Muscle layer of colon (tissue), 2 donors: ENCODE results near the gene RAMP2.

Experiments
- H3K27ac ChIP-seq: one replicate; pipeline ENCODE4 v1.7.0; 2013; ENCODE audit warnings: low read depth, mild to moderate bottlenecking, low read length, moderate library complexity
- H3K27me3 ChIP-seq, 2 donors: one replicate each; pipeline ENCODE4 v1.7.0; 2013; ENCODE audit warnings: low read length in 2 of 2, mild to moderate bottlenecking in 2 of 2; ENCODE audit not compliant: insufficient read depth in 2 of 2, control insufficient read depth in 1 of 2
- H3K36me3 ChIP-seq: one replicate; pipeline ENCODE4 v1.7.0; 2013; ENCODE audit warnings: mild to moderate bottlenecking, low read length; ENCODE audit not compliant: insufficient read depth
- H3K4me1 ChIP-seq: one replicate; pipeline ENCODE4 v1.7.0; 2013; ENCODE audit warnings: mild to moderate bottlenecking, low read length; ENCODE audit not compliant: insufficient read depth
- H3K4me3 ChIP-seq, 2 donors: one replicate each; pipeline ENCODE4 v1.7.0; 2013; ENCODE audit warnings: low read length in 2 of 2, low read depth in 1 of 2, mild to moderate bottlenecking in 1 of 2, moderate library complexity in 1 of 2
- H3K9ac ChIP-seq: one replicate; pipeline ENCODE4 v1.7.0; 2013; ENCODE audit warnings: low read length
- H3K9me3 ChIP-seq: one replicate; pipeline ENCODE4 v1.7.0; 2013; ENCODE audit warnings: mild to moderate bottlenecking, low read length
- donor health status: abdominal sarcoma.
- donor health status: Adenocarcinoma of cecum.

The RAMP2 gene

GRCh38 chr17:42783062-42783790 lies 22.2 kb downstream of the RAMP2 start:
- Histone ChIP-seq H3K4me3 (no peak overlapping the region), H3K9me3 (no peaks in the 10 kb centered on the region), H3K36me3 (peaks cover 15% of the 10 kb centered on the region), H3K27ac (no peak overlapping the region), H3K9ac (no peak overlapping the region), H3K27me3 (peaks cover 66 to 81% of the 10 kb centered on the region in 2 donors), H3K4me1 (peaks cover 10% of the 10 kb centered on the region)

DNA sequence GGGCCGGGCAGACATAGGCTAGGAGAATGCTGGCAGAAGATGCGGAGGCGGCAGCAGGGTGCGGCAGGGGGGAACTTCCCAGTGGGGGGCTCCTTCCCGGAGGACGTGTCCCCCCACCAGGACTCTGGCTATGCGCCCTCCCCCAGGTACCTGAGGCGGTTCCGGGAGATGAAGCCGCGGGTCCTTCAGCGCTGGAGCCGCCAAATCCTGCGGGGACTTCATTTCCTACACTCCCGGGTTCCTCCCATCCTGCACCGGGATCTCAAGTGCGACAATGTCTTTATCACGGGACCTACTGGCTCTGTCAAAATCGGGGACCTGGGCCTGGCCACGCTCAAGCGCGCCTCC lies 22.7 kb downstream of the RAMP2 start:
- Histone ChIP-seq H3K9ac (no peak overlapping the region), H3K4me3 (no peak overlapping the region), H3K9me3 (no peaks in the 10 kb centered on the region), H3K27ac (no peak overlapping the region), H3K27me3 (peaks cover 66 to 81% of the 10 kb centered on the region in 2 donors), H3K4me1 (peaks cover 10% of the 10 kb centered on the region), H3K36me3 (peaks cover 9% of the 10 kb centered on the region)

GRCh38 chr17:42784409-42784808 lies 23.4 kb downstream of the RAMP2 start:
- Histone ChIP-seq H3K27ac (no peak overlapping the region), H3K9ac (no peak overlapping the region), H3K36me3 (peaks cover 4% of the 10 kb centered on the region), H3K4me1 (peaks cover 10% of the 10 kb centered on the region), H3K4me3 (no peak overlapping the region), H3K9me3 (no peaks in the 10 kb centered on the region), H3K27me3 (peaks cover 66 to 81% of the 10 kb centered on the region in 2 donors)

DNA sequence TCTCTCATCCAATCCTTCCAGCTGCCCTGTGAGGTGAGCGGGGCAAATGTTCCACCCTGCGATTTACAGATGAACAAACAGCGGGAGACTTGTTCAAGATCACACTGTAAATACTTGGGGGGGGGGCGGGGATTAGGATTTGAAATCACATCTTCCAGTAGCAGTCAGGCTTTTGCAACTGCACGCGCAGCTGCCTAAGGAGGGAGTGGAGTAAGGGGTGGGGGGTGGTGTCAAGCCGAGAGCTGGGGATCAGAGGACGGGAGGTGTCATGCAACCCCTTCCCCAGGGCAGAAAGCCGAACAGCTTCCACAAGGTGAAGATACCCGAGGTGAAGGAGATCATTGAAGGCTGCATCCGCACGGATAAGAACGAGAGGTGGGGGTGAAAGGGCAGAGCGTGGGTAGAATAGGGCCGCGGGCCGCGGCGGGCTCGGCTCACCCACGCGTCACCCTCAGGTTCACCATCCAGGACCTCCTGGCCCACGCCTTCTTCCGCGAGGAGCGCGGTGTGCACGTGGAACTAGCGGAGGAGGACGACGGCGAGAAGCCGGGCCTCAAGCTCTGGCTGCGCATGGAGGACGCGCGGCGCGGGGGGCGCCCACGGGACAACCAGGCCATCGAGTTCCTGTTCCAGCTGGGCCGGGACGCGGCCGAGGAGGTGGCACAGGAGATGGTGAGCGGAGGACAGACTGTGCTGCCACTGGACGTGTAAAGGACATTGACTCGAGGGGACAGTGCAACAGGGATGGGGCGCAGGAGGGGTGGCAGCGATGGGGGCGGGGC lies 24.0 kb downstream of the RAMP2 start:
- peaks cover 66 to 78% of the 10 kb centered on the region in 2 donors for H3K27me3 ChIP-seq

DNA sequence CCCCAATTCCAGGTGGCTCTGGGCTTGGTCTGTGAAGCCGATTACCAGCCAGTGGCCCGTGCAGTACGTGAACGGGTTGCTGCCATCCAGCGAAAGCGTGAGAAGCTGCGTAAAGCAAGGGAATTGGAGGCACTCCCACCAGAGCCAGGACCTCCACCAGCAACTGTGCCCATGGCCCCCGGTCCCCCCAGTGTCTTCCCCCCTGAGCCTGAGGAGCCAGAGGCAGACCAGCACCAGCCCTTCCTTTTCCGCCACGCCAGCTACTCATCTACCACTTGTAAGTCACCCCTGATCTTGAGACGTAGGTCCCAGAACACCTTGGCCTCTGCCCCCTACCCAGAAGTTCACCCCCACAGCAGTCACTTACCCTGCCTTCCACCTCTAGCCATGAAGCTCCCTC lies 26.2 kb downstream of the RAMP2 start:
- no peak overlapping the region for H3K4me3 ChIP-seq
- H3K27ac ChIP-seq = no peak overlapping the region
- no peaks in the 10 kb centered on the region for H3K4me1 ChIP-seq
- H3K9ac ChIP-seq = no peak overlapping the region
- no peaks in the 10 kb centered on the region for H3K36me3 ChIP-seq
- H3K27me3 ChIP-seq = peaks cover 54 to 59% of the 10 kb centered on the region in 2 donors
- H3K9me3 ChIP-seq = no peaks in the 10 kb centered on the region

More for the DNA sequence above, 24.0 kb downstream of the RAMP2 start:
- no peak overlapping the region for H3K27ac ChIP-seq
- no peak overlapping the region for H3K4me3 ChIP-seq
- H3K36me3 ChIP-seq = no peaks in the 10 kb centered on the region
- H3K4me1 ChIP-seq = peaks cover 6% of the 10 kb centered on the region
- H3K9ac ChIP-seq = no peak overlapping the region
- H3K9me3 ChIP-seq = no peaks in the 10 kb centered on the region

DNA sequence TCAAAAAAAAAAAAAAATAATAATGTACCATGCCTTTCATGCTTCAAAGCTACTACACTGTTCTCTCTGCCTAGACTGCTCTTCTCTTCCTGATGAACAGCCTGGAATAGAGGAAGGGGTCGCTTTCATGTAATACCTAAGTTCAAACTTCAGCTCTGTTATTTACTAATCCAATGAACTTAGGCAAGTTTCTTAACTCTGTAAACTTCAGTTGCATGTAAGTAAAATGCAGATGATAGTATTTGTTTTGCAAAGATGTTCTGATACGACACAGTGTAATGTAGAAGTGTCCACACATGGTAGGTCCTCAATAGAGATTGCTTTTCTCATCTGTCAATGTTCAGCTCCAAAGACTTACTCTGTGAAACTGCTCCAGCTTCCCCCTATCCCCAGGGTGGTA lies 30.9 kb downstream of the RAMP2 start:
- H3K4me1 ChIP-seq = peaks cover 5% of the 10 kb centered on the region
- no peak overlapping the region for H3K4me3 ChIP-seq
- no peaks in the 10 kb centered on the region for H3K9me3 ChIP-seq
- H3K36me3 ChIP-seq = peaks cover 16% of the 10 kb centered on the region
- H3K9ac ChIP-seq = no peak overlapping the region
- H3K27me3 ChIP-seq = peaks cover 7 to 13% of the 10 kb centered on the region in 2 donors
- no peak overlapping the region for H3K27ac ChIP-seq

- Histone ChIP-seq H3K27ac (no peak overlapping the region), H3K36me3 (peaks cover 16% of the 10 kb centered on the region), H3K4me1 (peaks cover 11% of the 10 kb centered on the region), H3K9ac (no peak overlapping the region), H3K9me3 (no peaks in the 10 kb centered on the region), H3K27me3 (peaks cover 1 to 7% of the 10 kb centered on the region in 2 donors), H3K4me3 (no peak overlapping the region)
Observed at GRCh38 chr17:42792545-42792944, 31.5 kb downstream of the RAMP2 start.

GRCh38 chr17:42795061-42795460 lies 34.0 kb downstream of the RAMP2 start:
- Histone ChIP-seq H3K9ac (no peak overlapping the region), H3K27ac (no peak overlapping the region), H3K4me1 (peaks cover 21% of the 10 kb centered on the region), H3K36me3 (peaks cover 16% of the 10 kb centered on the region), H3K4me3 (no peak overlapping the region), H3K27me3 (no peaks in the 10 kb centered on the region), H3K9me3 (no peaks in the 10 kb centered on the region)

- Histone ChIP-seq H3K9me3 (no peaks in the 10 kb centered on the region), H3K27ac (no peak overlapping the region), H3K4me3 (no peak overlapping the region), H3K4me1 (peaks cover 21% of the 10 kb centered on the region), H3K27me3 (no peaks in the 10 kb centered on the region), H3K36me3 (peaks cover 16% of the 10 kb centered on the region), H3K9ac (no peak overlapping the region)
Observed at GRCh38 chr17:42795465-42795864, 34.4 kb downstream of the RAMP2 start.

DNA sequence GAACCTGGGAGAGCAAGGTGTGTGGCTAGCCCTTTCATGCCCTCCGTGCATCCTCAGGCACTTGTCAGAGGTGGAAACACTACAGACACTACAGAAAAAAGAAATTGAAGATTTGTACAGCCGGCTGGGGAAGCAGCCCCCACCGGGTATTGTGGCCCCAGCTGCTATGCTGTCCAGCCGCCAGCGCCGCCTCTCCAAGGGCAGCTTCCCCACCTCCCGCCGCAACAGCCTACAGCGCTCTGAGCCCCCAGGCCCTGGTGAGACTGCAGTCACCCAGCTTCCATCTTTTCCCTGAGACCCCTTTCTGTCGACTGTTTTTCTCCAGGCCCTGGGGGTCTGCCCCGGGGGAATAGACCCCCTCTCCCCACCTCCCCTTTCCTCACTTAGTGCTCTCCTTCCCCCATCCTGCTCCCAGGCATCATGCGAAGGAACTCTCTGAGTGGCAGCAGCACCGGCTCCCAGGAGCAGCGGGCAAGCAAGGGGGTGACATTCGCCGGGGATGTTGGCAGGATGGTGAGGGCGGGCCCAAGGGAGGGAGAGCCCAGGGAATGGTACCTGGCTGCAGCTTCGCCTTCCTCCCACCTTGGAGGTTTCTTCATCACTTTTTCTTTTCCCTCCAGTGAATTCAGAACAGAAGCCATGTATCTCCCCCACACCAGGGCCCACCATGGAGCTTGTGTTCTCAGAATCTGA lies 35.2 kb downstream of the RAMP2 start:
- H3K27me3 ChIP-seq = no peaks in the 10 kb centered on the region
- H3K4me3 ChIP-seq = no peak overlapping the region
- H3K36me3 ChIP-seq = peaks cover 16% of the 10 kb centered on the region
- H3K9me3 ChIP-seq = no peaks in the 10 kb centered on the region
- peaks cover 21% of the 10 kb centered on the region for H3K4me1 ChIP-seq
- H3K9ac ChIP-seq = no peak overlapping the region
- no peak overlapping the region for H3K27ac ChIP-seq
